ENCODE data around the gene TSR1. TPM values are rescaled to one million over a fixed set of nuclear protein-coding genes. Genes with fewer than 3 reads are reported as not detected.

The TSR1 gene
- total and polyA plus RNA-seq, 10 donors, result 8.2 to 30.4 (median 19.6) TPM

DNA sequence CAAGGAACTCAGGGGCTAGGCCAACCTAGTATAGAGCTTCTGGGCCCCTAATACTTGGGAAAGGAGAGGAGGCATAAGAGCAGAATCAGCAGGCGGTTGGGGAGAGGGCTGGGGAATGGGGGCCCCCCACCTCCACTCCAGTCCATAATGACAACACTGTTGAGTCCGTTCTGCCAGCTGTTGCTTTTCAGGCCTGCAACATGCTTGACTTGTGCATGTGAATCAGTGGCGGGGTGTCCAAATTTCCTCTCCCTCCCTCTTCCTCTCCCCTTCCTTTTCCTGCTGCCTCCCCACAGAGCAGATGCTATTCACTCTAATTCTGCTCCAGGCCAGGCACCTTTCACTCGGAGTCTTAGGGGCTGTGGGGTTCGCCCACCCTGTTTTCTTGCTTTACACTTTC is 32.8 kb upstream of the TSR1 start:
- no peak for DNase-seq
- Histone ChIP-seq H3K27ac (no peak overlapping the region), H3K4me3 (no peak overlapping the region), H3K27me3 (replicated peaks in 1 of 7) (no peaks in the 10 kb centered on the region), H3K36me3 (peaks cover 0 to 90% (median 48%) of the 10 kb centered on the region in 6 donors), H3K9me3 (no peaks in the 10 kb centered on the region), H3K4me1 (peaks cover 0 to 17% (median 0%) of the 10 kb centered on the region in 6 donors)
- intact Hi-C loops (cut with DNase I; ENCODE audit: low total_unique reads), result loop anchor here (10.0 kb wide), 1 partner anchor 46 kb away; no protein-coding TSS in a partner anchor
- no peak for TF ChIP-seq POLR2AphosphoS5 (IDR thresholded peaks at IDR 0.05)
- no peak for TF ChIP-seq POLR2A (IDR thresholded peaks at IDR 0.05)
- TF ChIP-seq, protein P1, sequence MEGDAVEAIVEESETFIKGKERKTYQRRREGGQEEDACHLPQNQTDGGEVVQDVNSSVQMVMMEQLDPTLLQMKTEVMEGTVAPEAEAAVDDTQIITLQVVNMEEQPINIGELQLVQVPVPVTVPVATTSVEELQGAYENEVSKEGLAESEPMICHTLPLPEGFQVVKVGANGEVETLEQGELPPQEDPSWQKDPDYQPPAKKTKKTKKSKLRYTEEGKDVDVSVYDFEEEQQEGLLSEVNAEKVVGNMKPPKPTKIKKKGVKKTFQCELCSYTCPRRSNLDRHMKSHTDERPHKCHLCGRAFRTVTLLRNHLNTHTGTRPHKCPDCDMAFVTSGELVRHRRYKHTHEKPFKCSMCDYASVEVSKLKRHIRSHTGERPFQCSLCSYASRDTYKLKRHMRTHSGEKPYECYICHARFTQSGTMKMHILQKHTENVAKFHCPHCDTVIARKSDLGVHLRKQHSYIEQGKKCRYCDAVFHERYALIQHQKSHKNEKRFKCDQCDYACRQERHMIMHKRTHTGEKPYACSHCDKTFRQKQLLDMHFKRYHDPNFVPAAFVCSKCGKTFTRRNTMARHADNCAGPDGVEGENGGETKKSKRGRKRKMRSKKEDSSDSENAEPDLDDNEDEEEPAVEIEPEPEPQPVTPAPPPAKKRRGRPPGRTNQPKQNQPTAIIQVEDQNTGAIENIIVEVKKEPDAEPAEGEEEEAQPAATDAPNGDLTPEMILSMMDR (IDR thresholded peaks at IDR 0.05 in 8 of 11, conservative IDR thresholded peaks at IDR 0.05 in 3 of 11), result no peak
- WGBS, 5 donors, result 52 to 68% (median 59%) methylated on average over 4 to 5 of the region's 5 CpGs

DNA sequence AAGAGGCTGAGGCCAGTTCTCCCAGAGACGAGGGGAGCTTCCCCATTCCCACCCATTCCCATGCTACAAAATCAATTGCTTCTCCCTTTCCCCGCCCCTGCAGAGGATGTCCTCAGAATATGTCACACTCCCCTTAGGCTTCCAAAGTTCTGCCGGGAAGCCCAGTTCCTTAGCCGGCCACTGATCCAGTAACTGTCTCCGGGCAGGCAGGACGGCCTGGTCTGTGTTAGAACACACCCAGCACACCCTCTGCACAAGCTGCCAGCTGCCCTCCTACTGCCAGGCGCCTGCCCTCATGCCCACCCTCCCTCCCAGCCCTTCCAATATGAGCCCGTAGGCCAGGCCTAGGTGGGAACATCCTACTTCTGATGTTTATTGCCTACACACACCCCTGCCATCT is 32.1 kb upstream of the TSR1 start:
- no peak for DNase-seq
- no peaks in the 10 kb centered on the region for H3K27me3 ChIP-seq (replicated peaks in 1 of 7)
- intact Hi-C loops (cut with DNase I; ENCODE audit: low total_unique reads), result loop anchor here (10.0 kb wide), 1 partner anchor 46 kb away; no protein-coding TSS in a partner anchor
- no peaks in the 10 kb centered on the region for H3K9me3 ChIP-seq
- 82 to 88% (median 88%) methylated on average over 8 of the region's 8 CpGs for WGBS, 5 donors
- H3K27ac ChIP-seq, result no peak overlapping the region
- TF ChIP-seq, protein P1 (IDR thresholded peaks at IDR 0.05 in 8 of 11, conservative IDR thresholded peaks at IDR 0.05 in 3 of 11), result no peak
- TF ChIP-seq POLR2AphosphoS5 (IDR thresholded peaks at IDR 0.05) (no peak), POLR2A (IDR thresholded peaks at IDR 0.05) (no peak)
- H3K36me3 ChIP-seq, result peaks cover 0 to 90% (median 47%) of the 10 kb centered on the region in 6 donors
- no peak overlapping the region for H3K4me3 ChIP-seq
- peaks cover 0 to 17% (median 0%) of the 10 kb centered on the region in 6 donors for H3K4me1 ChIP-seq

DNA sequence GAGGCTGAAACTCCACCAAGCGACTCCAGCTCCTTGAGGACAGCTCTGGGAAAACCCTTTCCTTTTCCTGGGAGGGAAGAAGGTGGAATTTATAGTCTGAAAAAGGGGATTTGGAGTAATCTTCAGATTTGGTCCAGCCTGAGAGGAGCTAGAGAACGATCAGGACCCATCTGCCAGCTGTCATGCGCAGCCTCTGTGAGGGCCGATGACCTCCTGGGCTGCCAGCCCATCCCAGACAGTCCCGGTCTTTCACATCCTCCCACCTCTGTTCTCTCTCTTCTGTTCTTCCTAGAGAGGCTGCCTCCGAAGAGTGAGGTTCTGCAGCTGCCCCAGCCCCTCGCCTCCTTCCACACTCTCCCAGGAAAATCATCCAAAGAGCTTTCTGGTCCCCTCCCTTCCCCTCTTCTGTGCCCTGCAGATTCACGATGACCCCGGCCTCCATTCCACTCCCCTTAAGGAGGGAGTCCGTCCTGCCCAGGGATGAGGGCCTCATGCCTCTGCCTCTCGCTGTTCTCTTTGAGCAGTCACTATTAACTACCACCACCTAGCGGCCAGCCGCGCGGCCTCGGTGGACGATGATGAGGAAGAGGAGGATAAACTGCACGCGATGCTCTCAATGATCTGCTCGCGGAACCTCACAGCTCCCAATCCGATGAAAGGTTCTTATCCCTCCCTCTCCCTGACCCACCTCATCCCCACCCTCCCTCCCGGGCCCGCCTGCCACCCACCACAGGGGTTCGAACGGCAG is 30.7 kb upstream of the TSR1 start:
- H3K36me3 ChIP-seq, result peaks cover 0 to 89% (median 43%) of the 10 kb centered on the region in 6 donors
- no peak for TF ChIP-seq POLR2A (IDR thresholded peaks at IDR 0.05)
- TF ChIP-seq, protein P1 (IDR thresholded peaks at IDR 0.05 in 8 of 11, conservative IDR thresholded peaks at IDR 0.05 in 3 of 11), result no peak
- DNase-seq, result no peak
- no peaks in the 10 kb centered on the region for H3K9me3 ChIP-seq
- peaks cover 0 to 17% (median 0%) of the 10 kb centered on the region in 6 donors for H3K4me1 ChIP-seq
- WGBS, 5 donors, result 88 to 93% (median 90%) methylated on average over 26 of the region's 26 CpGs
- no peak overlapping the region for H3K27ac ChIP-seq
- no peak overlapping the region for H3K4me3 ChIP-seq
- intact Hi-C loops (cut with DNase I; ENCODE audit: low total_unique reads), result loop anchor here (10.0 kb wide), 1 partner anchor 48 kb away; no protein-coding TSS in a partner anchor
- H3K27me3 ChIP-seq (replicated peaks in 1 of 7), result no peaks in the 10 kb centered on the region

DNA sequence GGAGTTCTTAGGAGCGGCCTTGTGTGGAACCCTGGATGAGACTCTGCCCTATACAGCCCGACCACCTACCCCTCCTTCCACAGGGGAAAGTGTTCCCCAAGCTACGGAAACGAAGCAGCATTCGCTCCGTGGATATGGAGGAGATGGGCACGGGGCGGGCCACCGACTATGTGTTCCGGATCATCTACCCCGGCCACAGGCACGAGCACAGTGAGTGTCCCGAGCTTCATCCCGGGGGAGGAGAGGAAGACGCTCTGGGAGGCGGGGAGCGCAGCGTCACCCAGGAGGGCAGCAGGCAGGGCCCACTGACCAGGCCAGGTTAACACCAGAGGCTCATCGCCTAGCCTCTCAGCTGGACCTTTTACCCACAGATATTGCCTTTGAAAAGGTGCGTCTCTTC is 28.9 kb upstream of the TSR1 start:
- peaks cover 0 to 20% (median 0%) of the 10 kb centered on the region in 6 donors for H3K4me1 ChIP-seq
- H3K9me3 ChIP-seq, result no peaks in the 10 kb centered on the region
- no peak for DNase-seq
- 93 to 96% (median 96%) methylated on average over 17 to 20 of the region's 20 CpGs for WGBS, 5 donors
- no peaks in the 10 kb centered on the region for H3K27me3 ChIP-seq (replicated peaks in 1 of 7)
- TF ChIP-seq POLR2AphosphoS5 (IDR thresholded peaks at IDR 0.05) (no peak), POLR2A (IDR thresholded peaks at IDR 0.05) (no peak)
- TF ChIP-seq, protein P1 (IDR thresholded peaks at IDR 0.05 in 8 of 11, conservative IDR thresholded peaks at IDR 0.05 in 3 of 11), result no peak
- peaks cover 0 to 92% (median 46%) of the 10 kb centered on the region in 6 donors for H3K36me3 ChIP-seq
- intact Hi-C loops (cut with DNase I; ENCODE audit: low total_unique reads), result loop anchor here (10.0 kb wide), 1 partner anchor 50 kb away; no protein-coding TSS in a partner anchor
- no peak overlapping the region for H3K4me3 ChIP-seq
- no peak overlapping the region for H3K27ac ChIP-seq

Measured in spleen (tissue), 11 donors.